Fibroblast of lung (primary cell): ENCODE data around the gene KIF1B.

Experiments
- EZH2 ChIP-seq: IDR thresholded peaks from 2 replicates; pipeline ENCODE4 v1.5.1; 2012; ENCODE audit warnings: low read length, control low read depth, mild to moderate bottlenecking; ENCODE audit errors: missing control alignments
- TF ChIP-seq, protein P1 (sequence below), 2 donors: IDR thresholded peaks in 1 of 2; conservative IDR thresholded peaks in 1 of 2; 1 replicate in 1 of 2; 2 replicates in 1 of 2; pipeline ENCODE4 v1.5.1; 2011 to 2012; ENCODE audit warnings: low read length in 2 of 2, control low read depth in 1 of 2, inconsistent platforms in 1 of 2, low read depth in 1 of 2, mild to moderate bottlenecking in 1 of 2

DNA sequence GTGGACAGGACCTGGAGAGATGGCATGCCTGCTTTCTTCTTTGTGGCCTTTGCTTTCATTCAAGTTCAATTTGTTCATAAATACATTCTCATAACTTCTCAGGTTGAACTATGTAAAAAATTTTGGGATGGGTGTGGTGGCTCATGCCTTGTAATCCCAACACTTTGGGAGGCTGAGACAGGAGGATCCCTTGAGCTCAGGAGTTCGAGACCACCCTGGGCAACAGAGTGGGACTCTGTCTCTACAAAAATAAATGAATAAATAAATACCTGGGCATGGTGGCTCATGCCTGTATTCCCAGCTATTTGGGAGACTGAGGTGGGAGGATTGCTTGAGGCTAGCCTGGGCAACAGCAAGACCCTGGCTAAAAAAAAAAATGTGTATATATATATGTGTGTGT, 2.1 kb downstream of the KIF1B start:
- TF ChIP-seq, protein P1, sequence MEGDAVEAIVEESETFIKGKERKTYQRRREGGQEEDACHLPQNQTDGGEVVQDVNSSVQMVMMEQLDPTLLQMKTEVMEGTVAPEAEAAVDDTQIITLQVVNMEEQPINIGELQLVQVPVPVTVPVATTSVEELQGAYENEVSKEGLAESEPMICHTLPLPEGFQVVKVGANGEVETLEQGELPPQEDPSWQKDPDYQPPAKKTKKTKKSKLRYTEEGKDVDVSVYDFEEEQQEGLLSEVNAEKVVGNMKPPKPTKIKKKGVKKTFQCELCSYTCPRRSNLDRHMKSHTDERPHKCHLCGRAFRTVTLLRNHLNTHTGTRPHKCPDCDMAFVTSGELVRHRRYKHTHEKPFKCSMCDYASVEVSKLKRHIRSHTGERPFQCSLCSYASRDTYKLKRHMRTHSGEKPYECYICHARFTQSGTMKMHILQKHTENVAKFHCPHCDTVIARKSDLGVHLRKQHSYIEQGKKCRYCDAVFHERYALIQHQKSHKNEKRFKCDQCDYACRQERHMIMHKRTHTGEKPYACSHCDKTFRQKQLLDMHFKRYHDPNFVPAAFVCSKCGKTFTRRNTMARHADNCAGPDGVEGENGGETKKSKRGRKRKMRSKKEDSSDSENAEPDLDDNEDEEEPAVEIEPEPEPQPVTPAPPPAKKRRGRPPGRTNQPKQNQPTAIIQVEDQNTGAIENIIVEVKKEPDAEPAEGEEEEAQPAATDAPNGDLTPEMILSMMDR (conservative IDR thresholded peaks at IDR 0.05 in 1 of 2, IDR thresholded peaks at IDR 0.05 in 1 of 2; ENCODE audit: low read depth in 1 of 2, low read length in 2 of 2) = no peak
- no peak for TF ChIP-seq EZH2
